PFSK-1 (cell line): ENCODE data around the gene ENTPD8.

Experiments used
- FOXP2 ChIP-seq: optimal IDR thresholded peaks from 2 replicates; pipeline ENCODE3; 2011; ENCODE audit warnings: borderline replicate concordance, control low read depth, inconsistent platforms; ENCODE audit not compliant: insufficient read depth; ENCODE audit errors: extremely low read length, extremely low read depth
- POLR2AphosphoS5 ChIP-seq: IDR thresholded peaks from 2 replicates; pipeline ENCODE4 v1.6.1; 2012; ENCODE audit warnings: low read depth, mild to moderate bottlenecking, control low read depth, low read length, moderate library complexity
- REST ChIP-seq, 2 experiments: IDR thresholded peaks; 2 replicates each; pipeline versions ENCODE4 v1.6.1 to v1.8.0; 2011 to 2012; ENCODE audit warnings: low read depth in 2 of 2, low read length in 2 of 2, control low read depth in 1 of 2, inconsistent platforms in 1 of 2, mild to moderate bottlenecking in 1 of 2, moderate library complexity in 1 of 2; ENCODE audit not compliant: insufficient read depth in 1 of 2
- SIN3A ChIP-seq: IDR thresholded peaks from 2 replicates; pipeline ENCODE4 v1.6.1; 2012; ENCODE audit warnings: mild to moderate bottlenecking, low read length, moderate library complexity, borderline replicate concordance; ENCODE audit not compliant: insufficient read depth
- TAF1 ChIP-seq: IDR thresholded peaks from 2 replicates; pipeline ENCODE4 v1.6.1; 2012; ENCODE audit warnings: low read length, control low read depth, borderline replicate concordance; ENCODE audit not compliant: insufficient read depth

The ENTPD8 gene

GRCh38 chr9:137416563-137417151 is 24.5 kb downstream of the ENTPD8 start:
- no peak for TF ChIP-seq TAF1
- no peak for TF ChIP-seq REST (IDR thresholded peaks at IDR 0.05; ENCODE audit: insufficient read depth in 1 of 2, low read depth in 2 of 2, low read length in 2 of 2)
- no peak for TF ChIP-seq SIN3A
- no peak for TF ChIP-seq POLR2AphosphoS5
- TF ChIP-seq FOXP2: no peak

- TF ChIP-seq REST (IDR thresholded peaks at IDR 0.05; ENCODE audit: insufficient read depth in 1 of 2, low read depth in 2 of 2, low read length in 2 of 2): no peak
- no peak for TF ChIP-seq SIN3A
- no peak for TF ChIP-seq FOXP2
- no peak for TF ChIP-seq TAF1
- TF ChIP-seq POLR2AphosphoS5: no peak
Measured at GRCh38 chr9:137416006-137416562, 25.1 kb downstream of the ENTPD8 start.

GRCh38 chr9:137415451-137415850 is 25.7 kb downstream of the ENTPD8 start:
- TF ChIP-seq FOXP2: no peak
- no peak for TF ChIP-seq REST (IDR thresholded peaks at IDR 0.05; ENCODE audit: insufficient read depth in 1 of 2, low read depth in 2 of 2, low read length in 2 of 2)

GRCh38 chr9:137412431-137412830 is 28.7 kb downstream of the ENTPD8 start:
- TF ChIP-seq POLR2AphosphoS5 (no peak), FOXP2 (no peak), TAF1 (no peak)

GRCh38 chr9:137411645-137412380 is 29.3 kb downstream of the ENTPD8 start:
- TF ChIP-seq TAF1: no peak
- TF ChIP-seq POLR2AphosphoS5: no peak
- no peak for TF ChIP-seq SIN3A
- peak; percentile 83 for TF ChIP-seq FOXP2

- no peak for TF ChIP-seq SIN3A
- TF ChIP-seq POLR2AphosphoS5: no peak
- TF ChIP-seq TAF1: no peak
- no peak for TF ChIP-seq FOXP2
- no peak for TF ChIP-seq REST (IDR thresholded peaks at IDR 0.05; ENCODE audit: insufficient read depth in 1 of 2, low read depth in 2 of 2, low read length in 2 of 2)
Measured at GRCh38 chr9:137411260-137411644, 29.9 kb downstream of the ENTPD8 start.
